ENCODE data around the gene CEL.
"Not testable (repeated sequence)": the region's sequence is repeated elsewhere in the genome, so short reads cannot be mapped to it uniquely, and the experiment has no call there.

The CEL gene

DNA sequence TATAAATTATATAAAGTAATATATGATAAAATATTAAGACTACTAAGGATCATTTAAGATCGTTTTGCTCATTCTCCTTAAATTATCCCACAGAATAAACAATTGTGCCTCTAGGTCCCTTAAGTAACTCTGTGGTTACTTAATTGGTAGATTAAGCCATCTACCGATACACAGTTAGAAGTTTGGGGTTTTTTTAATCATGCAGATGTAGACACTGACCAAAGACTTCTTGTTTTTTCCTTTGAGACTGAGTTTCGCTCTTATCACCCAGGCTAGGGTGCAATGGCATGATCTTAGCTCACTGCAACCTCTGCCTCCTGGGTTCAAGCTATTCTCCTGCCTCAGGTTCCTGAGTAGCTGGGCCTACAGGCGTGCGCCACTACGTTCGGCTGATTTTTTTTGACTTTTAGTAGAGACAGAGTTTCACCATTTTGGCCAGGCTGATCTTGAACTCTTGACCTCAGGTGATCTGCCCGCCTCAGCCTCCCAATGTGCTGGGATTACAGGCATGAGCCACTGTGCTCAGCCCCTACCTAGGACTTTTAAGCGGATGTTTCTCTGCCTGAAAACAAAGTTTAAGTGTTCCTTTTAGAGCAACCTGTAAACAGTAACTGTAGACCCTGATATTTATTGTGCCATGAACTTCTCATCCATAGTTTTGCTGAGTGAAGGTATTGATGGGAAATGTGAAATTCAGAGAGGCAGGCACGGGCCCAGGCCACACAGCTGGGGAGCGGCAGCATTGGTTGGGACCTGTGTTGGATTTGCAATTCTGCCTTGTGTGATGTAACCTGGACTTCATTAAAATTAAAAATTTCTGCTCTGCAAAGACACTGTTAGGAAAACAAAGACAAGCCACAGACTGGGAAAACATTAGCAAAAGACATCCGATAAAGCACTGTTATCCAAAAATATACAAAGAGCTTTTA is 11.6 kb downstream of the CEL start:
- no peak for DNase-seq (ENCODE audit: low read depth in 1 of 2, low spot score in 1 of 2)
- TF ChIP-seq JUND (IDR thresholded peaks at IDR 0.05; ENCODE audit: low read depth), result no peak
- in situ Hi-C loops (cut with HindIII; ENCODE audit: low pct_unique_long_range_greater_than_20kb, low sequenced_read_pairs), result no loop called here

GRCh38 chr9:133074111-133074651 is 12.4 kb downstream of the CEL start:
- TF ChIP-seq JUND (IDR thresholded peaks at IDR 0.05; ENCODE audit: low read depth), result no peak
- in situ Hi-C loops (cut with HindIII; ENCODE audit: low pct_unique_long_range_greater_than_20kb, low sequenced_read_pairs), result no loop called here
- DNase-seq (ENCODE audit: low read depth in 1 of 2, low spot score in 1 of 2), result no peak

GRCh38 chr9:133075925-133076630 is 14.3 kb downstream of the CEL start:
- no peak for DNase-seq (ENCODE audit: low read depth in 1 of 2, low spot score in 1 of 2)
- TF ChIP-seq JUND (IDR thresholded peaks at IDR 0.05; ENCODE audit: low read depth), result no peak
- in situ Hi-C loops (cut with HindIII; ENCODE audit: low pct_unique_long_range_greater_than_20kb, low sequenced_read_pairs), result no loop called here

DNA sequence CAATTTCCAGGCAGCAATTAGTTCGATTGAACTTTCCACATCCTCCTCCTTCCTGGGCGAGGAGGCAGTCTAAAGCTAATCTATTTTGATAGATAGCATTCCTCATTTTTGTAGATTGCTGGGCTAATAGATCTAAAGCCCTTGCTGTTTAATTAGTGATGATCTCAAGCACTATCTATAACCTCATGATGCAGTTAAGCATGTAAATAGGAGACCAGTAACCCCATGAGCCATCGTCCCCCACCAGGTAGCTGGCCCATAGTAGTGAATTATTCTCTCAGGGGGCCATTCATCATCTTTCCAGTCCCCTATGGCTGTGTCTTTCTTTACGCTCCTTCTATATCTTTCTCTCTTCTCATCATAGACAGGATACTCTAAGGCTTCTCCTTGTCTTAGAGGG is 14.9 kb downstream of the CEL start:
- in situ Hi-C loops (cut with HindIII; ENCODE audit: low pct_unique_long_range_greater_than_20kb, low sequenced_read_pairs), result no loop called here
- TF ChIP-seq JUND (IDR thresholded peaks at IDR 0.05; ENCODE audit: low read depth), result no peak
- no peak for DNase-seq (ENCODE audit: low read depth in 1 of 2, low spot score in 1 of 2)

GRCh38 chr9:133078486-133078885 is 16.7 kb downstream of the CEL start:
- in situ Hi-C loops (cut with HindIII; ENCODE audit: low pct_unique_long_range_greater_than_20kb, low sequenced_read_pairs), result no loop called here
- DNase-seq (ENCODE audit: low read depth in 1 of 2, low spot score in 1 of 2), result no peak
- TF ChIP-seq JUND (IDR thresholded peaks at IDR 0.05; ENCODE audit: low read depth), result no peak

- in situ Hi-C loops (cut with HindIII; ENCODE audit: low pct_unique_long_range_greater_than_20kb, low sequenced_read_pairs), result no loop called here
- TF ChIP-seq JUND (IDR thresholded peaks at IDR 0.05; ENCODE audit: low read depth), result no peak
- no peak for DNase-seq (ENCODE audit: low read depth in 1 of 2, low spot score in 1 of 2)
Observed at GRCh38 chr9:133080161-133080560, 18.4 kb downstream of the CEL start.

- DNase-seq (ENCODE audit: low read depth in 1 of 2, low spot score in 1 of 2); in situ Hi-C loops (cut with HindIII; ENCODE audit: low pct_unique_long_range_greater_than_20kb, low sequenced_read_pairs): not testable (repeated sequence)
Observed at GRCh38 chr9:133080786-133081779, 19.3 kb downstream of the CEL start.

GRCh38 chr9:133081957-133082644 is 20.3 kb downstream of the CEL start:
- in situ Hi-C loops (cut with HindIII; ENCODE audit: low pct_unique_long_range_greater_than_20kb, low sequenced_read_pairs), result not testable (repeated sequence)

GRCh38 chr9:133083688-133084087 is 21.9 kb downstream of the CEL start:
- in situ Hi-C loops (cut with HindIII; ENCODE audit: low pct_unique_long_range_greater_than_20kb, low sequenced_read_pairs); DNase-seq (ENCODE audit: low read depth in 1 of 2, low spot score in 1 of 2): not testable (repeated sequence)

More at GRCh38 chr9:133081957-133082644, 20.3 kb downstream of the CEL start:
- not testable (repeated sequence) for DNase-seq (ENCODE audit: low read depth in 1 of 2, low spot score in 1 of 2)

DNA sequence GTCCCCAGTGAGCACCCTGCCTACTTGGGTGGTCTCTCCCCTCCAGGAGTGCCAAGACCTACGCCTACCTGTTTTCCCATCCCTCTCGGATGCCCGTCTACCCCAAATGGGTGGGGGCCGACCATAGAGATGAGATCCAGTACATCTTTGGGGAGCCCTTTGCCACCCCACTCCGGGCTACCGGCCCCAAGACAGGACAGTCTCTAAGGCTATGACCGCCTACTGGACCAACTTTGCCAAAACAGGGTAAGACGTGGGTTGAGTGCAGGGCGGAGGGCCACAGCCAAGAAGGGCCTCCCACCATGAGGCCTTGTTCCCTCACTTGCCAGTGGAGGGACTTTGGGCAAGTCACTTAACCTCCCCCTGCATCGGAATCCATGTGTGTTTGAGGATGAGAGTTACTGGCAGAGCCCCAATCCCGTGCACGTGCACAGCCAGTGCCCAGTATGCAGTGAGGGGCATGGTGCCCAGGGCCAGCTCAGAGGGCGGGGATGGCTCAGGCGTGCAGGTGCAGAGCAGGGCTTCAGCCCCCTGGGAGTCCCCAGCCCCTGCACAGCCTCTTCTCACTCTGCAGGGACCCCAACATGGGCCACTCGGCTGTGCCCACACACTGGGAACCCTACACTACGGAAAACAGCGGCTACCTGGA is 24.6 kb downstream of the CEL start:
- DNase-seq (ENCODE audit: low read depth in 1 of 2, low spot score in 1 of 2); in situ Hi-C loops (cut with HindIII; ENCODE audit: low pct_unique_long_range_greater_than_20kb, low sequenced_read_pairs): not testable (repeated sequence)

GRCh38 chr9:133086894-133087293 is 25.1 kb downstream of the CEL start:
- no peak for DNase-seq (ENCODE audit: low read depth in 1 of 2, low spot score in 1 of 2)
- in situ Hi-C loops (cut with HindIII; ENCODE audit: low pct_unique_long_range_greater_than_20kb, low sequenced_read_pairs), result no loop called here
- no peak for TF ChIP-seq JUND (IDR thresholded peaks at IDR 0.05; ENCODE audit: low read depth)
